Mammary epithelial cell (primary cell): ENCODE measurements around the gene PPP2R3A.

Experiments used
- CTCF ChIP-seq, 2 donors: IDR thresholded peaks in 1 of 2; conservative IDR thresholded peaks in 1 of 2; 2 replicates each; pipeline ENCODE4 v1.5.1; 2011 to 2012; ENCODE audit warnings: inconsistent platforms in 2 of 2, low read length in 2 of 2, mild to moderate bottlenecking in 2 of 2, control low read depth in 1 of 2, low read depth in 1 of 2; ENCODE audit not compliant: insufficient read depth in 1 of 2; ENCODE audit errors: extremely low read depth in 1 of 2
- EZH2 ChIP-seq: IDR thresholded peaks from 2 replicates; pipeline ENCODE4 v1.6.1; 2012; ENCODE audit warnings: low read length, inconsistent platforms, borderline replicate concordance

GRCh38 chr3:136141291-136141785, 175.8 kb downstream of the PPP2R3A start:
- TF ChIP-seq CTCF (conservative IDR thresholded peaks at IDR 0.05 in 1 of 2, IDR thresholded peaks at IDR 0.05 in 1 of 2; ENCODE audit: extremely low read depth in 1 of 2, insufficient read depth in 1 of 2, low read depth in 1 of 2, low read length in 2 of 2): no peak
- no peak for TF ChIP-seq EZH2
